ENCODE data around the gene VAMP2. TPM values are rescaled to one million over a fixed set of nuclear protein-coding genes. Genes with fewer than 3 reads are reported as not detected.
"Not testable (repeated sequence)": the region's sequence is repeated elsewhere in the genome, so short reads cannot be mapped to it uniquely, and the experiment has no call there.

The VAMP2 gene
- total RNA-seq, 2 donors from 2014 or later = 45.1 to 56.3 TPM

- DNase-seq (peak; percentile 72 to 90), ATAC-seq (peak; percentile 20)
- intact Hi-C loops (cut with DNase I, micrococcal nuclease) = loop anchor here in 1 of 2 donors (1.0 to 10.0 kb wide), 2 partner anchors 35 to 61 kb away; partner anchors contain the start of gene HES7
Measured at GRCh38 chr17:8185582-8186445, 23.1 kb upstream of the VAMP2 start.

DNA sequence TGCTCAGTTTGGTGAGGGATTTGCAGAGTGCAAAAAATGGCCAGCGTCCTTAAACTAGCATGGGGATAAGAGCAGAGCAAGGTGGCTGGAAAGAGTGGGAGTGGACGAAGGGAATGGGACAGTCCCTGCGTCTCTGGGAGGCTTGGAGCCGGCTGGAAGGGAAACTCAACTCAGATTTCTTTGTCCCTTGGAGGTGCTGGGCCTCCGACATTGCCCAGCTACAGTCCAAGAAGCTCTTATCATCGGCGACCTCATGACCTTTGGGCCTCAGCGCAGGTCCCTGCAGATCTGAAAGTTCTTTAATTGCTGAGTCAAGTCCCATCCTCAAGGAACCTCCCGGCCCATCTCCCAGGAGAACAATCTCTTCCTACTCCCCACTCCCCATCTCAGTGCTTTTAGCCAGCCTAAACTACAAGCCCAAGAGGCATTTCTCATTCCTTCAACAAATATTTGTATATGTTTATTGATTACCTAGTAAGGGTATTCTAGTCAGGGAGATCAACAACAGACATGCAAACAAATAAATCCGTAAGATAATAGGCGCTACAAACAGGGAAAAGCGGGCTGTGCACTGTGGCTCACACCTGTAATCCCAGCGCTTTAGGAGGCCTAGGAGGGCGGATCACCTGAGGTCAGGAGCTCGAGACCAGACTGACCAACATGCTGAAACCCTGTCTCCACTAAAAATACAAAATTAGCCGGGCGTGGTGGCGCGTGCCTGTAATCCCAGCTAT is 14.4 kb upstream of the VAMP2 start:
- ATAC-seq (no peak), DNase-seq (no peak)
- intact Hi-C loops (cut with DNase I, micrococcal nuclease) = no loop called here

GRCh38 chr17:8176197-8176940 is 13.6 kb upstream of the VAMP2 start, which contains the start of gene TMEM107:
TSS of gene TMEM107 (minus strand) at chr17:8176380. CDS start at chr17:8176286, 94 bp downstream.
- intact Hi-C loops (cut with DNase I, micrococcal nuclease) = no loop called here
- peak; percentile 76 for ATAC-seq
- DNase-seq = peak; percentile 91 to 94

GRCh38 chr17:8175795-8176196 is 13.0 kb upstream of the VAMP2 start:
- DNase-seq = no peak
- intact Hi-C loops (cut with DNase I, micrococcal nuclease) = no loop called here
- peak; percentile 7 for ATAC-seq

DNA sequence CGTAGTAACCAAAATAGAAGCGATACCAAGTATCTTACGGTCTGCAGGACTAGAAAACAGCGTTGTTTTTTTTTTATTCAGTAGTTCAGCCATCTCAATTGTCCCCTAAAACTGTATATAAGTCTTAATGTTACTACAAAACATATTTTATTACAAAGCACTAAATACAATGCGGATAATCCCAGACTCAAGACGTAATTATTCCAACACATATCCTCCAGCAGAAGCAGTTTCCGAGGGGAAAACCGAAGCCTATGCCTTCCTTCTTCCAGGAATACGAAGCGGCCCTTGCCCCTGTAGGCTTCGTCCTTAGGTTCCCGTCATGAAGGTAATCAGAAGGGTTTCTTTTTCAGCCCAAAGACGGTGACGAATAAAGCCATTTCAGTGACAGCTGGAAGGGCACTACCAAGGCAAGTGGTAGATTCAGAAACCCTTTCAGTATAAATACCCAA is 11.1 kb upstream of the VAMP2 start:
- intact Hi-C loops (cut with DNase I, micrococcal nuclease) = no loop called here
- ATAC-seq (peak; percentile 5), DNase-seq (no peak)

GRCh38 chr17:8173056-8173870 is 10.5 kb upstream of the VAMP2 start:
- DNase-seq = peak; percentile 79 to 87
- intact Hi-C loops (cut with DNase I, micrococcal nuclease) = no loop called here
- peak; percentile 81 for ATAC-seq

DNA sequence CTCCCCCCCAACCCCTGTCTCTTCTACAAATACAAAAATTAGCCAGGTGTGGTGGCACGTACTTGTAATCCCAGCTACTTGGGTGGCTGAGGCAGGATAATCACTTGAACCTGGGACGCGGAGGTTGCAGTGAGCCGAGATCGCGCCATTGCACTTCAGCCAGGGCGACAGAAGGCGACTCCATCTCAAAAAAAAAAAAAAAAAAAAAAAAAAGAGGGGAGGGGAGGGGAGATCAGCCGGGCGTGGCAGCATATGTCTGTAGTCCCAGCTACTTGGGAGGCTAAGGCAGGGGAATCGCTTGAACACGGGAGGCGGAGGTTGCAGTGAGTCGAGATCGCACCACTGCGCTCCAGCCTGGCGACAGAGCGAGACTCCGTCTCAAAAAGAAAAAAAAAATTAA is 7.4 kb upstream of the VAMP2 start:
- DNase-seq; ATAC-seq; intact Hi-C loops (cut with DNase I, micrococcal nuclease): not testable (repeated sequence)

DNA sequence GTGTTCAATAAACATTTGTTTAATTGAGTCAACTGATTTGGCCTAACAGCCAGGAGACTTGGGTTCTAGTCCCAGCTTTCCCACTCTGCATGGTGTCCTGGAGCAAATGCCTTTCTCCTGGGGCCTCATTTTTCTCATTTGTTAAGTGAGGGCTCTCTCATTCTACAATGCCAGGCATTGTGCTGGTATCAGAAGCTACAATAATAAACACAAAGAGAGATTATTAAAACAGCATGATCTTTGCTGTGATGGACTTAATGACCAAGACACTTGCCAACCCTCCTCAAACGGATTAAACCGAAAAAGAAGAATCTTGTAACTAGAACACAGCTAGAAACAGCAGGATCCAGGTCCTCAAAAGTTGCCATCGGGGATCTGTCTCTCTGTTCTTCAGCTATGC is 4.8 kb upstream of the VAMP2 start:
- intact Hi-C loops (cut with DNase I, micrococcal nuclease) = no loop called here
- DNase-seq (no peak), ATAC-seq (no peak)

DNA sequence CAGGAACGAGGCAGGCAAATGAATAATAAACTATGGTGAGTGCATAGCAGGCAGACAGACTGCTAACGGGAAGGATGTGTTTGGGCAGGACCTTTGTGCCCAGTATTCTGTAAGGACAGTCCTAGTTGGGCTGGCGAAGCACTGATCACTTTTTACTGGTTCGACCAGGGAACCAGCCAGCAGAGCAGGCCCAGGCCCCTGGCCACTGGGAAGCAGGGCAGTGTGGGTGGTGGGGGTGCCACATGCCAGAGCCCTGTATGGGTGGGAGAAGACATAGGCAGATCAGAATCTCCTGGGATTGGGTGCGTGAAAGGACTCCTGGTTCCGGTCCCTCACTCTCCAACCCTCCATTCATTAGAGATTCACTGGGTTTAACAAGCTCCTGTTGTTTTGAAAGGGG is 4.0 kb upstream of the VAMP2 start:
- intact Hi-C loops (cut with DNase I, micrococcal nuclease) = no loop called here
- no peak for DNase-seq
- ATAC-seq = no peak

- no peak for ATAC-seq
- intact Hi-C loops (cut with DNase I, micrococcal nuclease) = no loop called here
- no peak for DNase-seq
Measured at GRCh38 chr17:8164815-8165131, 2.0 kb upstream of the VAMP2 start.

- intact Hi-C loops (cut with DNase I, micrococcal nuclease) = no loop called here
- ATAC-seq (peak; percentile 66), DNase-seq (peak; percentile 85 to 88)
Measured at GRCh38 chr17:8163978-8164814, 1.4 kb upstream of the VAMP2 start.

- intact Hi-C loops (cut with DNase I, micrococcal nuclease) = no loop called here
- ATAC-seq (peak; percentile 3), DNase-seq (peak in 1 of 2 donors; percentile 43)
Measured at GRCh38 chr17:8162997-8163977, 539 bp upstream of the VAMP2 start.

DNA sequence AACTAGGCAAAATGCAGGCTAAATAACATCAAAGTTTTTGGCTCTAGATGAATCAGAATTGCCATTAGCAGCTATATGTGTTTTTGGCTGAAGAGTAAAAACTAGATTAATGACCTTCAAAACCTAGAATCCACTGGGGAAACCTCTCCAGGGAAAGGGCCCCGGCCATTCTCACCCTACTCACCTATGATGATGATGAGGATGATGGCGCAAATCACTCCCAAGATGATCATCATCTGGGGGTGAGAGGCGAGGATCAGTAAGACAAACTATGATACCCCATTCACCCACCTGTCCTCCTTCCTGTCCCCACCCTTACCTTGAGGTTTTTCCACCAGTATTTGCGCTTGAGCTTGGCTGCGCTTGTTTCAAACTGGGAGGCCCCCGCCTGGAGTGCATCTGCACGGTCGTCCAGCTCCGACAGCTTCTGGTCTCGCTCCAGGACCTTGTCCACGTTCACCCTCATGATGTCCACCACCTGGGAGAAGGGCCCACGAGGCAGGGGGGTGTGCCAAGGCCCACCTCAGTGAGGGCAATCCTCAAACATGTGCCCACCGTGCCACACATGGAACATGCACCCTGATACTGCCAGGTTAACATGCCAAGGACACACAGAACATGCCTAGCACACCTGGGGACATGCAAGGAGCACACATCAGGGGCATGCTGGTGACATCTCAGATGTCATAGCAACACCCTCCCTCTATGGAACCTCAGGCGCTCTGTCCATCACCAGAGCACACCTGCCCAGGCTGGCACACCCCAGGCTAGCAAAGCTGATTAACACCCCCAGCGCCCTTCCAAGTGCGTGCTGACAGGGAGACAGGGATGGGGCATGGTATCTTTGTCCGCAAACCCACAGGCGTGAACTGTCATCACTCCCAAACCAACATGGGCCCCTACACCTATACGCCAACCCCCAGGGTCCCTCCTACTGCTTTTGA is 1.2 kb downstream of the VAMP2 start:
- intact Hi-C loops (cut with DNase I, micrococcal nuclease) = no loop called here
- DNase-seq (no peak), ATAC-seq (no peak)

GRCh38 chr17:8160741-8161221 is 2.0 kb downstream of the VAMP2 start:
- no peak for ATAC-seq
- intact Hi-C loops (cut with DNase I, micrococcal nuclease) = no loop called here
- DNase-seq = no peak

DNA sequence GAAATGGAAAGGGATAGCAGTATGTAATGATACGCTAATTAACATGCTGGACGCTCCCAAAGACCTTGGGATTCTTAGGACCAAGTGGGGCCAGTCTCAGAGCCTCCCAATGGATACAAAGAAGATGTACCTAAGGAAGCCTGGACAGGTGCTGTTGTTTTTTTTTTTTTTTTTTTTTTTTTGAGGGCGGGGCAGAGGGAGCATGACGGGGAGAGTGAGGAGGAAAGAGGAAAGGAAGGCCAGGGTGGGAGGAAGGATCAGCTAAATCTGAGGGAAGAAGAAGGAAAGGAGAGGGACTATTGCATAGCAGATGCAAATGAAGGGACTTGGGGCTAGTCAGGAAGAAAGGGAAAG is 2.5 kb downstream of the VAMP2 start:
- intact Hi-C loops (cut with DNase I, micrococcal nuclease) = no loop called here
- DNase-seq (no peak), ATAC-seq (no peak)

All from left colon (tissue), 2 donors.